ENCODE data around the gene PNPLA8. TPM values are rescaled to one million over a fixed set of nuclear protein-coding genes. Genes with fewer than 3 reads are reported as not detected.
A peak's percentile ranks its signal among the peaks of the same experiment; 100 is the strongest.

The PNPLA8 gene
- total RNA-seq, 1 experiment from 2014 or later: 21.2 TPM

GRCh38 chr7:108448584-108449505 lies 77.1 kb downstream of the PNPLA8 start:
- no peak for DNase-seq (ENCODE audit: low read depth)

GRCh38 chr7:108442039-108442568 lies 83.8 kb downstream of the PNPLA8 start:
- peak; percentile 90 for DNase-seq (ENCODE audit: low read depth)

DNA sequence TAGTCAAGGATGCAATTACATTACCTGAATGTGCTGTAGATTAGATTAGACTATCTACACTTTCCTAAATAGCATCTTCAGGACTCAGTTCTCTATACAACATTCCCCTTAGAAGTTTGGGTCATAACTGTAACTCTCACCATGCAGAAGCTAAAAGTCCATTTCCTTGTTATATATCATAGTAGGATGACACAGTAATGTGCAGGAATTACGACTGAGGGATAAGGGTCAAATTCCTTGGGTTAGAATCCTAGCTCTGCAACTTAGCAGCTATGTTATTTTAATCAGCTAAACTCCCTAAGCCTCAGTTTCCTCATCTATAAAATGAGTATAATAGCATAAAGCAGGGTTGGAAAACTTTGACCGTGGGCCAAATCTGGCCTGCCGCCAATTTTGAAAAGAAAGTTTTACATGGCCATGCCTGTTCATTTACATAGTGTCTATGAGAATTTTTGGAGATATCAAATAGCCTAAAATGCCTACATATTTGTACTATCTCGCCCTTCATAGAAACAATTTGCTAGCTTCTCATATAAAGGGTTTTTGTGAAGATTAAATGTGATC lies 84.5 kb downstream of the PNPLA8 start:
- no peak for DNase-seq (ENCODE audit: low read depth)

DNA sequence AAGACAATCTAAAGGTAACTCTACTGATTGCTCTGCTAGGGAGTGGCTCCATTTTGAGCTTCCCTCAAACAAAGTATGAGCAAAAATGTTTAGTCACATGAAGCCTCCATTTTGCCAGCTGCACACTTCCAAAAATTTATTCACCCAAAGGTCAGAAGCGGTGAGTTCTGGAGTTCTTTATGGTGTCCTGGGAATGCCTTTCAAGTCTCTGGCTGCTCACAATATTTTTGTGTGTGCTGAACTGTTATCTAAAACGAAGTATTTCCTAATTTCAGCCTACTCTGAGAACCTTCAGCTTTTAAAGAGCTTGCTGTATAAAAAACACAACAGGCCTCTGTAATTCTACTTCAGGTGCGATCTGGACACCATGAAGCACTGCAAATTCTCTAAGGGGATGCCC lies 85.3 kb downstream of the PNPLA8 start:
- DNase-seq (ENCODE audit: low read depth): no peak

GRCh38 chr7:108436906-108437305 lies 89.0 kb downstream of the PNPLA8 start:
- no peak for DNase-seq (ENCODE audit: low read depth)

GRCh38 chr7:108434010-108434409 lies 91.9 kb downstream of the PNPLA8 start:
- no peak for DNase-seq (ENCODE audit: low read depth)

- no peak for DNase-seq (ENCODE audit: low read depth)
Observed at GRCh38 chr7:108431099-108431498, 94.8 kb downstream of the PNPLA8 start.

DNA sequence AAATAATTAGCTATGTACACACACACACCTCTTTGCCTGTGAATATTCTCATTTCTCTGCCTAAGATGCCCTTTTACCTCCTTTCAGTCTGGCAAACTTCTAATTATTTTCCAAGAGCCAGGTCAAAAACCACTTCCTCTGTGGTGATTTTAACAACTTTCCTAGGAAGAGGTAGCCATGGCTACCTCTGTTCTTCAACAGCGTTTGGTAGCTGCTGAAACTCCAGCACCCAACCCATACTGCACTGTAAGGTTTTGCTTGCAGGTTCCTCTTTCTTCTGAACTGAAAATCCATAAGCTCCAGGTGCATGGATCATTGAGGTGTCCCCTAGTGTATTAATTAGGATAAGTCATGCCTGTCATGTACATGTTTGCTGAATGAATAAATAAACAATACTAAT lies 95.3 kb downstream of the PNPLA8 start:
- DNase-seq (ENCODE audit: low read depth): peak; percentile 38

GRCh38 chr7:108427766-108428165 lies 98.2 kb downstream of the PNPLA8 start:
- no peak for DNase-seq (ENCODE audit: low read depth)

DNA sequence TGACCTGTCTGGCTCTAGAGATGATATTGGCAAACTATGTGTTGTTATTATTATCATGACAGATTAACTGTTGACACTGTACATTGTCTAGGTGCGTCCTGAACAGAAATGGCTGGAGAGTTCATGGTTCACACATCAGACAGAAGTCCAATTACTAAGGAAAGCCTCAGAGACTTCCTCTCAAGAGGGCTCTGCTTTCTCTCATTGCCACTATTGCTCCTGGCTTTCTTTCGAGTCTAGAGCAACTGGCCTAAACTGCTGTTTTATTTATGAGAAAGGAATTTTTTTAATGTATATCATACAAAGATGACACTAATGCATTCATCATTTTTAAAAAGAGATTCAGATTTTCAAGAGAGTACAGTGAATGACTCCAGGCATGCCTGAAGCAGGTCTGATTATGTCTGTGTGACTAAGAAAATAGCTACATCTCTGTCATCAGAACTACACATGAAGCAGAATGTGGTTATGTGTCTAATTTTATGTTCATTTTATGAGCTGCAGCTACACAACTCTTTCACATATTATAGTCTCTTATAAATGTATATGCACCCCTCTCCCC lies 100.1 kb downstream of the PNPLA8 start:
- DNase-seq (ENCODE audit: low read depth): no peak

- DNase-seq (ENCODE audit: low read depth): no peak
Observed at GRCh38 chr7:108424013-108424412, 101.9 kb downstream of the PNPLA8 start.

- no peak for DNase-seq (ENCODE audit: low read depth)
Observed at GRCh38 chr7:108423089-108423989, 102.6 kb downstream of the PNPLA8 start.

DNA sequence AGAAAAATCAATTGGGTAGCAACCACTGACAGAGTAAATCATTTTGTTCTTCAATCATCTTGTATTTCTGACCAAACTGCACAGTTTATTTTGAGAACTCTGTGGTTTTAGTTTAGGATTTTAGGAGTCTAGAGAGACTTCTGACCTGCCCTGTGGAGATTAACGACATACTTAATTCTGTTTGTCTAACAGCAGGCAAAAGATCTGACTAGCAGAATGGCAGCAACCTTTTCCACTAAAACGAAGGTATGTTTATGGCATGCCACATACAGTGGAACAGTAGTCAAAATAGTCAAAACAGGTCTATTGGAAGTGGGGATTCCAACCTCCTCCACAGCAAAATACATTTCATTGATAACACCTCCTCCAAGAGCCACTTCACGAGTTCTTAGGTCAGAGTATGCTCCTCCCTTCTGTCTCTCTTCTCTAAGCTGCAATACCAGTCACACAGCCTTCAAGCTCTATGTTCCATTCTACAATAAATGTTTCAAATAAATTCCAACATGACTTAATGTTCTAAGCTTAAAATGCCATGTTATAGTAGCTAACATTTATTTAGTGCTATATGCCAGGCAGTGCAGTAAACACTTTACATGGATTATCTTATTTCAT lies 104.1 kb downstream of the PNPLA8 start:
- DNase-seq (ENCODE audit: low read depth): no peak

Other genes with a start within 250 kb of the PNPLA8 start
- 8.1 and 14.6 TPM in 2 replicates for gene NRCAM, start 69.7 kb downstream of the PNPLA8 start, total RNA-seq (2014; rRNA removed; shearing (Covaris generic))
- gene THAP5, start 43.6 kb upstream of the PNPLA8 start, total RNA-seq (2014; rRNA removed; shearing (Covaris generic)): 19.4 and 24.9 TPM in 2 replicates
- gene DNAJB9, start 43.7 kb upstream of the PNPLA8 start, total RNA-seq (2014; rRNA removed; shearing (Covaris generic)): 25.4 and 27.5 TPM in 2 replicates